ENCODE results near the gene MYO3A.
"Not testable (repeated sequence)": the region's sequence is repeated elsewhere in the genome, so short reads cannot be mapped to it uniquely, and the experiment has no call there.

The MYO3A gene

GRCh38 chr10:26090762-26091161 is 156.7 kb downstream of the MYO3A start:
- Histone ChIP-seq H3K4me1 (ENCODE audit: control insufficient read depth, low read length) (no peaks in the 10 kb centered on the region), H3K4me2 (ENCODE audit: low read length) (no peak overlapping the region), H4K20me1 (ENCODE audit: control insufficient read depth, insufficient read depth, low read depth, low read length) (no peaks in the 10 kb centered on the region), H3K36me3 (ENCODE audit: control insufficient read depth, low read length) (no peaks in the 10 kb centered on the region), H3K9me3 (ENCODE audit: control insufficient read depth, insufficient read depth, low read length) (no peaks in the 10 kb centered on the region), H3K79me2 (ENCODE audit: control insufficient read depth, low read length) (no peaks in the 10 kb centered on the region), H3K9me2 (replicated peaks; ENCODE audit: control insufficient read depth, low read length) (no peaks in the 10 kb centered on the region), H3K27ac (ENCODE audit: low read depth, low read length) (no peak overlapping the region), H3K27me3 (ENCODE audit: control insufficient read depth, low read length) (no peaks in the 10 kb centered on the region), H3K4me3 (ENCODE audit: low read length) (no peak overlapping the region), H3F3A (ENCODE audit: control insufficient read depth, insufficient read depth) (no peaks in the 10 kb centered on the region)
- TF ChIP-seq CTCF (IDR thresholded peaks at IDR 0.05; ENCODE audit: low read depth, low read length, poor library complexity, severe bottlenecking) (no peak), EZH2phosphoT487 (IDR thresholded peaks at IDR 0.05; ENCODE audit: borderline replicate concordance, low read length) (no peak)

GRCh38 chr10:26093229-26093628 is 159.2 kb downstream of the MYO3A start:
- Histone ChIP-seq H3K4me2 (ENCODE audit: low read length) (no peak overlapping the region), H3K9me3 (ENCODE audit: control insufficient read depth, insufficient read depth, low read length) (no peaks in the 10 kb centered on the region), H3K27ac (ENCODE audit: low read depth, low read length) (no peak overlapping the region), H4K20me1 (ENCODE audit: control insufficient read depth, insufficient read depth, low read depth, low read length) (no peaks in the 10 kb centered on the region), H3K36me3 (ENCODE audit: control insufficient read depth, low read length) (no peaks in the 10 kb centered on the region), H3K4me3 (ENCODE audit: low read length) (no peak overlapping the region), H3K27me3 (ENCODE audit: control insufficient read depth, low read length) (no peaks in the 10 kb centered on the region), H3K79me2 (ENCODE audit: control insufficient read depth, low read length) (no peaks in the 10 kb centered on the region), H3F3A (ENCODE audit: control insufficient read depth, insufficient read depth) (no peaks in the 10 kb centered on the region), H3K4me1 (ENCODE audit: control insufficient read depth, low read length) (no peaks in the 10 kb centered on the region), H3K9me2 (replicated peaks; ENCODE audit: control insufficient read depth, low read length) (no peaks in the 10 kb centered on the region)
- TF ChIP-seq EZH2phosphoT487 (IDR thresholded peaks at IDR 0.05; ENCODE audit: borderline replicate concordance, low read length) = no peak
- TF ChIP-seq CTCF (IDR thresholded peaks at IDR 0.05; ENCODE audit: low read depth, low read length, poor library complexity, severe bottlenecking) = no peak

GRCh38 chr10:26095781-26096180 is 161.8 kb downstream of the MYO3A start:
- no peak for TF ChIP-seq EZH2phosphoT487 (IDR thresholded peaks at IDR 0.05; ENCODE audit: borderline replicate concordance, low read length)
- no peak for TF ChIP-seq CTCF (IDR thresholded peaks at IDR 0.05; ENCODE audit: low read depth, low read length, poor library complexity, severe bottlenecking)
- no peaks in the 10 kb centered on the region for H3K79me2 ChIP-seq (ENCODE audit: control insufficient read depth, low read length)
- no peaks in the 10 kb centered on the region for H3K9me3 ChIP-seq (ENCODE audit: control insufficient read depth, insufficient read depth, low read length)
- H3K27ac ChIP-seq (ENCODE audit: low read depth, low read length) = no peak overlapping the region
- H3K27me3 ChIP-seq (ENCODE audit: control insufficient read depth, low read length) = no peaks in the 10 kb centered on the region
- H3K4me3 ChIP-seq (ENCODE audit: low read length) = no peak overlapping the region
- H3K4me2 ChIP-seq (ENCODE audit: low read length) = no peak overlapping the region
- H4K20me1 ChIP-seq (ENCODE audit: control insufficient read depth, insufficient read depth, low read depth, low read length) = no peaks in the 10 kb centered on the region
- no peaks in the 10 kb centered on the region for H3K9me2 ChIP-seq (replicated peaks; ENCODE audit: control insufficient read depth, low read length)
- H3K36me3 ChIP-seq (ENCODE audit: control insufficient read depth, low read length) = no peaks in the 10 kb centered on the region
- no peaks in the 10 kb centered on the region for H3K4me1 ChIP-seq (ENCODE audit: control insufficient read depth, low read length)
- no peaks in the 10 kb centered on the region for H3F3A ChIP-seq (ENCODE audit: control insufficient read depth, insufficient read depth)

- not testable (repeated sequence) for H3K4me3 ChIP-seq (ENCODE audit: low read length); H3K9me3 ChIP-seq (ENCODE audit: control insufficient read depth, insufficient read depth, low read length); H3F3A ChIP-seq (ENCODE audit: control insufficient read depth, insufficient read depth); H4K20me1 ChIP-seq (ENCODE audit: control insufficient read depth, insufficient read depth, low read depth, low read length); H3K27ac ChIP-seq (ENCODE audit: low read depth, low read length); H3K4me2 ChIP-seq (ENCODE audit: low read length); H3K27me3 ChIP-seq (ENCODE audit: control insufficient read depth, low read length); H3K79me2 ChIP-seq (ENCODE audit: control insufficient read depth, low read length); H3K4me1 ChIP-seq (ENCODE audit: control insufficient read depth, low read length); H3K9me2 ChIP-seq (replicated peaks; ENCODE audit: control insufficient read depth, low read length); H3K36me3 ChIP-seq (ENCODE audit: control insufficient read depth, low read length)
These were observed 163.5 kb downstream of the MYO3A start for GRCh38 chr10:26097549-26097948.
